ENCODE data around the gene ETNK2.

DNA sequence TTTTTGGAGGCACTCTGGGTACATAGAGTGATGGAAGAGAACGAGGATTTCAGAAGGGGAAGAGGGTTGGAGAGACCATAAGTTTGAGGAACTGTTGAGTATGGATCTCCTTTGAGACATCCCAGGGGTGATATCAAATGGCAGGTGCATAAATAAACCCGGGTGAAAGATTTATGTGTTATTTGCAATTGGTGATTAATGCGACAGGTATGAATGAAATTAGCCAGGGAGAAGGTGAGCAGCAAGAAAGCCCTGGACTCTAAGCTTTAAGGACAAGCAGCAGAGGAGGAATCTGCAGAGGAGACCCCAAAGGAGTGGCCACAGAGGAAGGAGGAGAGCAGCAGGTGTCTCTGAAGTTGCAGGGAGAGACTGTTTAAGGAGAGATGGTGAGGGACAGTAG is 23.1 kb upstream of the ETNK2 start:
- TF ChIP-seq EZH2 (IDR thresholded peaks at IDR 0.05; ENCODE audit: insufficient read depth, poor library complexity, severe bottlenecking) (no peak), EZH2phosphoT487 (IDR thresholded peaks at IDR 0.05; ENCODE audit: insufficient read depth, low read depth) (no peak)
